Smooth muscle cell of bladder (primary cell): ENCODE measurements around the gene CD3G. TPM values are rescaled to one million over a fixed set of nuclear protein-coding genes. Genes with fewer than 3 reads are reported as not detected.

Source experiments
- total RNA-seq: library from RNA; depleted of rRNA; stranded (reverse); fragments of >200 nt; gene quantifications from 2 replicates; pipeline ENCODE4 v1.2.3, GENCODE V29; 2014

Gene CD3G
- total RNA-seq = not detected in 2 replicates

DNA sequence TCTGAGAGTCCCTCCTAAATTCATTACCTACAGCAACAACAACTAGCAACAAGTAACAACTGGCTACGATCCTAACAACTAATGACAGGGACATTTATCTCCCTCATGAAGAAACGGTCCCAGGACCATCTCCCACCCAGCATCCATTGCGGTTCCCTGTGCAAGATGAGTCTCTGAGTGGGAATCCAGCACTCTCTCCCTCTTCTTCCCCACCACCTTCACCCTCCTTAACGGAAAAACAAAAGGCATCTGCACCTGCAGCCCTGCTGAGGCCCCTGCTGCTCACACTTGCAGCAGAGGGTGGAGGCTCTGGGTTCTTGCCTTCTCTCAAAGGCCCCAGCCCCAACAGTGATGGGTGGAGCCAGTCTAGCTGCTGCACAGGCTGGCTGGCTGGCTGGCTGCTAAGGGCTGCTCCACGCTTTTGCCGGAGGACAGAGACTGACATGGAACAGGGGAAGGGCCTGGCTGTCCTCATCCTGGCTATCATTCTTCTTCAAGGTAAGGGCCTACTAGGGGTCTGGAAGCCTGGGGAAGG is at the start of gene CD3G:
Gene CD3G (plus strand): TSS at position 364 of the 535 bp plus-strand sequence. CDS start 80 bp downstream, at position 444.

GRCh38 chr11:118304568-118305248 is 39.4 kb upstream of the CD3G start, which contains the start of gene CD3E:
Gene CD3E, plus strand, starts transcription at chr11:118304730. Its CDS starts 223 bp downstream, at chr11:118304953.

GRCh38 chr11:118342503-118343161 is 1.5 kb upstream of the CD3G start, which contains the start of gene CD3D:
Gene CD3D, minus strand, starts transcription at chr11:118342705. Its CDS starts 98 bp downstream, at chr11:118342607.

GRCh38 chr11:118359295-118359958 is 15.3 kb downstream of the CD3G start, which contains the start of gene UBE4A:
Gene UBE4A, plus strand, starts transcription at chr11:118359600. Its CDS starts 5,481 bp downstream, at chr11:118365081.

GRCh38 chr11:118401151-118401879 is 57.2 kb downstream of the CD3G start, which contains the start of gene ATP5MG:
Gene ATP5MG, plus strand, starts transcription at chr11:118401606. Its CDS starts 60 bp downstream, at chr11:118401666.

Other genes starting within 250 kb of the CD3G start
- under 0.01 and 0.14 TPM in 2 replicates for gene SCN4B, start 191.5 kb upstream of the CD3G start, total RNA-seq
- under 0.01 TPM in 1 of 2 replicates, not detected in the other for gene SCN2B, start 167.7 kb upstream of the CD3G start, total RNA-seq
- gene JAML, start 119.3 kb upstream of the CD3G start, total RNA-seq = not detected in 2 replicates
- gene MPZL3, start 92.0 kb upstream of the CD3G start, total RNA-seq = 0.28 TPM in 2 replicates
- gene MPZL2, start 80.0 kb upstream of the CD3G start, total RNA-seq = under 0.01 TPM in 1 of 2 replicates, not detected in the other
- not detected in 2 replicates for gene CD3E, start 39.6 kb upstream of the CD3G start, total RNA-seq
- gene CD3D, start 1.6 kb upstream of the CD3G start, total RNA-seq = not detected in 2 replicates
- 32.7 and 36.8 TPM in 2 replicates for gene UBE4A, start 15.3 kb downstream of the CD3G start, total RNA-seq
- gene ATP5MG, start 57.3 kb downstream of the CD3G start, total RNA-seq = 107 and 120 TPM in 2 replicates
- gene KMT2A, start 92.1 kb downstream of the CD3G start, total RNA-seq = 12.8 and 14.1 TPM in 2 replicates
- gene TTC36, start 183.1 kb downstream of the CD3G start, total RNA-seq = 0.43 and 0.46 TPM in 2 replicates
- gene TMEM25, start 186.8 kb downstream of the CD3G start, total RNA-seq = 5.0 and 6.7 TPM in 2 replicates
- gene IFT46, start 221.6 kb downstream of the CD3G start, total RNA-seq = 22.8 and 24.5 TPM in 2 replicates
- 140 and 183 TPM in 2 replicates for gene ARCN1, start 228.1 kb downstream of the CD3G start, total RNA-seq